ENCODE measurements around the gene SERAC1.

The SERAC1 gene

GRCh38 chr6:158066136-158066781, 101.8 kb downstream of the SERAC1 start:
- no peak for DNase-seq (ENCODE audit: extremely low read depth, low read depth)
- no peak for TF ChIP-seq CTCF (IDR thresholded peaks at IDR 0.05; ENCODE audit: low read depth, low read length, missing control alignments)
- H3K4me3 ChIP-seq (replicated peaks; ENCODE audit: low read depth, low read length) = no peak overlapping the region

- TF ChIP-seq CTCF (IDR thresholded peaks at IDR 0.05; ENCODE audit: low read depth, low read length, missing control alignments) = no peak
- H3K4me3 ChIP-seq (replicated peaks; ENCODE audit: low read depth, low read length) = no peak overlapping the region
- no peak for DNase-seq (ENCODE audit: extremely low read depth, low read depth)
Measured at GRCh38 chr6:158064725-158065251, 103.3 kb downstream of the SERAC1 start.

- TF ChIP-seq CTCF (IDR thresholded peaks at IDR 0.05; ENCODE audit: low read depth, low read length, missing control alignments) = no peak
Measured at GRCh38 chr6:158063736-158064135, 104.3 kb downstream of the SERAC1 start.

GRCh38 chr6:158061709-158062461, 106.2 kb downstream of the SERAC1 start:
- DNase-seq (ENCODE audit: extremely low read depth, low read depth) = no peak
- no peak for TF ChIP-seq CTCF (IDR thresholded peaks at IDR 0.05; ENCODE audit: low read depth, low read length, missing control alignments)
- H3K4me3 ChIP-seq (replicated peaks; ENCODE audit: low read depth, low read length) = no peak overlapping the region

More at GRCh38 chr6:158063736-158064135, 104.3 kb downstream of the SERAC1 start:
- no peak overlapping the region for H3K4me3 ChIP-seq (replicated peaks; ENCODE audit: low read depth, low read length)
- no peak for DNase-seq (ENCODE audit: extremely low read depth, low read depth)

- no peak for DNase-seq (ENCODE audit: extremely low read depth, low read depth)
- no peak overlapping the region for H3K4me3 ChIP-seq (replicated peaks; ENCODE audit: low read depth, low read length)
- no peak for TF ChIP-seq CTCF (IDR thresholded peaks at IDR 0.05; ENCODE audit: low read depth, low read length, missing control alignments)
Measured at GRCh38 chr6:158061361-158061708, 106.7 kb downstream of the SERAC1 start.

GRCh38 chr6:158060455-158061360, 107.4 kb downstream of the SERAC1 start:
- DNase-seq (ENCODE audit: extremely low read depth, low read depth) = no peak
- H3K4me3 ChIP-seq (replicated peaks; ENCODE audit: low read depth, low read length) = no peak overlapping the region
- no peak for TF ChIP-seq CTCF (IDR thresholded peaks at IDR 0.05; ENCODE audit: low read depth, low read length, missing control alignments)

All from HFF-Myc (cell line).